ENCODE measurements around the gene SLC26A6. TPM values are rescaled to one million over a fixed set of nuclear protein-coding genes. Genes with fewer than 3 reads are reported as not detected.

The SLC26A6 gene
- total RNA-seq, 1 donor from 2014 or later = 57.2 TPM

Other genes starting within 250 kb of the SLC26A6 start
- 5.7 and 6.5 TPM in 2 replicates for gene PLXNB1, start 205.4 kb downstream of the SLC26A6 start, total RNA-seq
- 24.4 and 25.9 TPM in 2 replicates for gene CCDC51, start 195.3 kb downstream of the SLC26A6 start, total RNA-seq
- gene TMA7, start 195.2 kb downstream of the SLC26A6 start, total RNA-seq = 272 and 275 TPM in 2 replicates
- 18.3 and 20.0 TPM in 2 replicates for gene ATRIP, start 188.7 kb downstream of the SLC26A6 start, total RNA-seq
- 79.1 and 84.9 TPM in 2 replicates for gene SHISA5, start 131.3 kb downstream of the SLC26A6 start, total RNA-seq
- 38.2 and 44.0 TPM in 2 replicates for gene PFKFB4, start 78.7 kb downstream of the SLC26A6 start, total RNA-seq
- gene UCN2, start 71.7 kb downstream of the SLC26A6 start, total RNA-seq = not detected in 2 replicates
- gene COL7A1, start 40.1 kb downstream of the SLC26A6 start, total RNA-seq = 0.56 and 0.62 TPM in 2 replicates
- gene UQCRC1, start 25.8 kb downstream of the SLC26A6 start, total RNA-seq = 224 and 235 TPM in 2 replicates
- gene TMEM89, start 13.7 kb downstream of the SLC26A6 start, total RNA-seq = 0.64 and 0.89 TPM in 2 replicates
- gene CELSR3, start 27.4 kb upstream of the SLC26A6 start, total RNA-seq = 14.5 and 15.2 TPM in 2 replicates
- 53.1 and 54.1 TPM in 2 replicates for gene NCKIPSD, start 50.5 kb upstream of the SLC26A6 start, total RNA-seq
- gene IP6K2, start 81.8 kb upstream of the SLC26A6 start, total RNA-seq = 57.9 and 58.4 TPM in 2 replicates
- gene PRKAR2A, start 212.4 kb upstream of the SLC26A6 start, total RNA-seq = 31.9 and 39.4 TPM in 2 replicates